IMR-90 (cell line): ENCODE measurements around the gene MAPK1. TPM values are rescaled to one million over a fixed set of nuclear protein-coding genes. Genes with fewer than 3 reads are reported as not detected.

Experiments used
- ATAC-seq: fragments of 200-7000 bp; cut with Tn5 transposase; 2 replicates; pipeline ENCODE4 v1.9.1; 2020; ENCODE audit warnings: low read depth, mild to moderate bottlenecking, moderate library complexity
- BruUV-seq: library from RNA; stranded (reverse); fragments of 400-500 nt; replicated peaks from 2 replicates; lab custom pipeline; 2021; lab: Mats Ljungman, UMichigan
- CTCF ChIA-PET: fragments of 300-600 bp; formaldehyde crosslinking; extraction: SDS; loops from one replicate; lab custom pipeline; 2021; ENCODE audit warnings: antibody characterized with exemption; lab: Yijun Ruan, JAX
- POLR2A ChIA-PET: fragments of 300-600 bp; sonication (Branson Sonifier 250); formaldehyde crosslinking; loops from one replicate; lab custom pipeline; 2022; ENCODE audit warnings: antibody characterized with exemption; ENCODE audit not compliant: unreplicated experiment; lab: Charles Lee
- DNase-seq: peaks from one replicate; pipeline ENCODE4 v3.0.0; 2013
- H2AFZ ChIP-seq: replicated peaks from 2 replicates; pipeline ENCODE3; 2013; ENCODE audit warnings: low read length, mild to moderate bottlenecking; ENCODE audit not compliant: poor library complexity
- H2AK5ac ChIP-seq: 2 replicates; pipeline ENCODE4 v1.6.1; 2013; ENCODE audit warnings: low read depth, low read length, inconsistent platforms
- H2AK9ac ChIP-seq: replicated peaks from 2 replicates; pipeline ENCODE3; 2013; ENCODE audit warnings: mild to moderate bottlenecking, low read depth, low read length, moderate library complexity; ENCODE audit not compliant: poor library complexity
- H2BK120ac ChIP-seq: 2 replicates; pipeline ENCODE4 v1.6.1; 2013; ENCODE audit warnings: low read depth, low read length, inconsistent platforms
- H2BK15ac ChIP-seq: 3 replicates; pipeline ENCODE4 v1.6.1; 2013; ENCODE audit warnings: low read depth, low read length, inconsistent platforms
- H2BK20ac ChIP-seq: 2 replicates; pipeline ENCODE4 v1.6.1; 2013; ENCODE audit warnings: low read depth, mild to moderate bottlenecking, inconsistent platforms, low read length, moderate library complexity
- H2BK5ac ChIP-seq: 2 replicates; pipeline ENCODE4 v1.6.1; 2013; ENCODE audit warnings: mild to moderate bottlenecking, low read depth, low read length, inconsistent platforms; ENCODE audit not compliant: poor library complexity, severe bottlenecking
- H3K14ac ChIP-seq: replicated peaks from 2 replicates; pipeline ENCODE4 v1.6.1; 2013; ENCODE audit warnings: low read depth, low read length, inconsistent platforms
- H3K18ac ChIP-seq: 2 replicates; pipeline ENCODE4 v1.6.1; 2013; ENCODE audit warnings: low read depth, low read length, control low read depth
- H3K23ac ChIP-seq: 2 replicates; pipeline ENCODE4 v1.6.1; 2013; ENCODE audit warnings: low read depth, low read length, inconsistent platforms
- H3K27ac ChIP-seq: 2 replicates; pipeline ENCODE4 v1.5.1; 2013; ENCODE audit warnings: mild to moderate bottlenecking, control low read depth, low read length; ENCODE audit not compliant: insufficient read depth
- H3K27me3 ChIP-seq: 2 replicates; pipeline ENCODE4 v1.6.1; 2013; ENCODE audit warnings: low read length; ENCODE audit not compliant: control insufficient read depth, insufficient read depth
- H3K36me3 ChIP-seq: 2 replicates; pipeline ENCODE4 v1.6.1; 2013; ENCODE audit warnings: low read length, mixed read lengths; ENCODE audit not compliant: control insufficient read depth, insufficient read depth
- H3K4ac ChIP-seq: 2 replicates; pipeline ENCODE4 v1.6.1; 2013; ENCODE audit warnings: low read depth, low read length, inconsistent platforms
- H3K4me1 ChIP-seq: 2 replicates; pipeline ENCODE4 v1.6.1; 2013; ENCODE audit warnings: low read length, mixed read lengths; ENCODE audit not compliant: control insufficient read depth, insufficient read depth
- H3K4me2 ChIP-seq: 2 replicates; pipeline ENCODE4 v1.6.1; 2013; ENCODE audit warnings: low read depth, mild to moderate bottlenecking, control low read depth, low read length, moderate library complexity
- H3K4me3 ChIP-seq: 2 replicates; pipeline ENCODE4 v1.5.1; 2013; ENCODE audit warnings: low read depth, mild to moderate bottlenecking, control low read depth, low read length, moderate library complexity; ENCODE audit not compliant: insufficient read depth
- H3K56ac ChIP-seq: 2 replicates; pipeline ENCODE4 v1.6.1; 2013; ENCODE audit warnings: low read length, inconsistent platforms; ENCODE audit not compliant: insufficient read depth; ENCODE audit errors: extremely low read depth
- H3K79me1 ChIP-seq, 2 experiments: 2 replicates each; pipeline ENCODE4 v1.6.1; 2013; ENCODE audit warnings: low read length in 2 of 2, inconsistent platforms in 1 of 2, low read depth in 1 of 2
- H3K9ac ChIP-seq: 2 replicates; pipeline ENCODE4 v1.6.1; 2013; ENCODE audit warnings: low read depth, low read length, control low read depth
- H3K9me1 ChIP-seq: 2 replicates; pipeline ENCODE4 v1.6.1; 2013; ENCODE audit warnings: low read length, inconsistent platforms; ENCODE audit not compliant: insufficient read depth
- H3K9me3 ChIP-seq: 2 replicates; pipeline ENCODE4 v1.6.1; 2013; ENCODE audit warnings: low read length; ENCODE audit not compliant: control insufficient read depth, insufficient read depth
- H4K20me1 ChIP-seq: 2 replicates; pipeline ENCODE4 v1.6.1; 2013; ENCODE audit warnings: low read length, inconsistent platforms; ENCODE audit not compliant: insufficient read depth
- H4K5ac ChIP-seq: 2 replicates; pipeline ENCODE4 v1.6.1; 2013; ENCODE audit warnings: mild to moderate bottlenecking, low read depth, low read length, control low read depth
- H4K8ac ChIP-seq, 2 experiments: 2 replicates each; pipeline ENCODE4 v1.6.1; 2013; ENCODE audit warnings: low read depth in 2 of 2, low read length in 2 of 2, control low read depth in 1 of 2, inconsistent platforms in 1 of 2
- H4K91ac ChIP-seq: 2 replicates; pipeline ENCODE4 v1.6.1; 2013; ENCODE audit warnings: low read depth, low read length, inconsistent platforms; ENCODE audit not compliant: insufficient read depth
- BHLHE40 ChIP-seq: fragments of 150-350 bp; IDR thresholded peaks from 2 replicates; pipeline ENCODE4 v1.6.1; 2016; ENCODE audit warnings: mild to moderate bottlenecking, low read depth, low read length
- CEBPB ChIP-seq: IDR thresholded peaks from 2 replicates; pipeline ENCODE4 v1.6.1; 2012; ENCODE audit warnings: low read depth, low read length, improper control_type of control experiment
- CHD1 ChIP-seq: IDR thresholded peaks from 2 replicates; pipeline ENCODE4 v1.6.1; 2012; ENCODE audit warnings: low read depth, low read length, improper control_type of control experiment
- FOS ChIP-seq: fragments of 150-350 bp; IDR thresholded peaks from 2 replicates; pipeline ENCODE4 v1.6.1; 2016; ENCODE audit warnings: low read depth, low read length
- MAFK ChIP-seq: IDR thresholded peaks from 2 replicates; pipeline ENCODE4 v1.6.1; 2012; ENCODE audit warnings: low read depth, low read length, improper control_type of control experiment
- MAZ ChIP-seq: IDR thresholded peaks from 2 replicates; pipeline ENCODE4 v1.6.1; 2012; ENCODE audit warnings: low read depth, mild to moderate bottlenecking, low read length, improper control_type of control experiment, moderate library complexity, borderline replicate concordance
- MXI1 ChIP-seq: IDR thresholded peaks from 2 replicates; pipeline ENCODE4 v1.6.1; 2012; ENCODE audit warnings: low read depth, mild to moderate bottlenecking, low read length, moderate library complexity, borderline replicate concordance
- NFE2L2 ChIP-seq: fragments of 150-350 bp; IDR thresholded peaks from 2 replicates; pipeline ENCODE4 v1.6.1; 2016; ENCODE audit warnings: low read depth, mild to moderate bottlenecking, low read length
- POLR2A ChIP-seq: IDR thresholded peaks from 2 replicates; pipeline ENCODE4 v1.6.1; 2012; ENCODE audit warnings: mild to moderate bottlenecking, low read depth, low read length
- RAD21 ChIP-seq: IDR thresholded peaks from 2 replicates; pipeline ENCODE4 v1.6.1; 2012; ENCODE audit warnings: low read length, improper control_type of control experiment
- RCOR1 ChIP-seq: IDR thresholded peaks from 2 replicates; pipeline ENCODE4 v1.6.1; 2012; ENCODE audit warnings: mild to moderate bottlenecking, low read length, improper control_type of control experiment; ENCODE audit not compliant: insufficient replicate concordance
- RFX5 ChIP-seq: IDR thresholded peaks from 2 replicates; pipeline ENCODE4 v1.8.0; 2012; ENCODE audit warnings: low read depth, mild to moderate bottlenecking, low read length, moderate library complexity
- SMC3 ChIP-seq: fragments of 150-350 bp; IDR thresholded peaks from 2 replicates; pipeline ENCODE4 v1.6.1; 2016; ENCODE audit warnings: low read depth, mild to moderate bottlenecking, antibody characterized with exemption, low read length, moderate library complexity
- WGBS, 2 experiments: methylation state at CpG; one replicate each; pipeline versions ENCODE4 v1.1.5 to v1.1.7; 2013; ENCODE audit warnings: missing lambda C conversion rate in 2 of 2; ENCODE audit not compliant: insufficient read length in 1 of 2; ENCODE audit errors: extremely low coverage in 2 of 2; 5-methylcytosine and 5-hydroxymethylcytosine counted together
- dilution Hi-C: fragments of 300-500 bp; cut with HindIII; formaldehyde crosslinking; loops from one replicate; pipeline ENCODE4 v1.14.3; 2018; ENCODE audit warnings: low sequenced_read_pairs; ENCODE audit not compliant: unreplicated experiment
- in situ Hi-C: fragments of 300-500 bp; cut with MboI; formaldehyde crosslinking; loops from 3 replicates; pipeline ENCODE4 v1.14.3; 2019; ENCODE audit warnings: low sequenced_read_pairs, inconsistent platforms, mixed read lengths
- intact Hi-C: fragments of 100-400 bp; cut with micrococcal nuclease; formaldehyde crosslinking; loops from 2 replicates; pipeline ENCODE4 v1.10.0; 2022
- polyA plus RNA-seq, 3 experiments: library from polyadenylated mRNA; depleted of rRNA; stranded (reverse); fragments of >200 nt; gene quantifications; 2 replicates each; pipeline ENCODE4 v1.2.3, GENCODE V29; 2012; ENCODE audit warnings: low replicate concordance in 1 of 3
- total RNA-seq: library from RNA; depleted of rRNA; stranded (reverse); fragments of >200 nt; gene quantifications from 2 replicates; pipeline ENCODE4 v1.2.3, GENCODE V29; 2012
- TF ChIP-seq, protein P1 (sequence below): fragments of 150-350 bp; IDR thresholded peaks from 2 replicates; pipeline ENCODE4 v1.6.1; 2016; ENCODE audit warnings: low read depth, mild to moderate bottlenecking, low read length, moderate library complexity, borderline replicate concordance
- TF ChIP-seq, protein P2 (sequence below): conservative IDR thresholded peaks from 2 replicates; pipeline ENCODE4 v1.5.1; 2012; ENCODE audit warnings: mild to moderate bottlenecking, low read depth, low read length, improper control_type of control experiment

Gene MAPK1
- total and polyA plus RNA-seq, 2 of the 4 experiments (the other 2 are of a cell fraction): 41.0 to 51.3 TPM

GRCh38 chr22:21902296-21903087 lies 35.0 kb upstream of the MAPK1 start:
- ATAC-seq (no peak), DNase-seq (no peak)
- Histone ChIP-seq H3K9me3 (no peaks in the 10 kb centered on the region), H2AK5ac (no peak overlapping the region), H2AFZ (no peak overlapping the region), H4K8ac (no peak overlapping the region), H3K4me3 (no peak overlapping the region), H3K27me3 (no peaks in the 10 kb centered on the region), H2BK120ac (no peak overlapping the region), H4K20me1 (no peaks in the 10 kb centered on the region), H2AK9ac (no peak overlapping the region), H2BK15ac (no peak overlapping the region), H3K27ac (no peak overlapping the region), H3K23ac (no peak overlapping the region), H3K79me1 (no peaks in the 10 kb centered on the region), H4K5ac (no peak overlapping the region), H3K4ac (no peak overlapping the region), H3K9me1 (no peaks in the 10 kb centered on the region; the same call in 1 of the 2 replicates), H4K91ac (no peak overlapping the region), H3K56ac (no peak overlapping the region), H3K36me3 (0 out of 2 replicates have a peak, but pooled peaks cover 2% of the 10 kb centered on the region), H3K4me2 (no peak overlapping the region), H2BK5ac (no peak overlapping the region), H3K4me1 (no peaks in the 10 kb centered on the region), H3K14ac (no peak overlapping the region; the same call in 1 of the 2 replicates), H3K9ac (no peak overlapping the region), H2BK20ac (no peak overlapping the region), H3K18ac (no peak overlapping the region)
- no TSS peak for BruUV-seq
- in situ Hi-C loops (no loop called here), dilution Hi-C loops (no loop called here), intact Hi-C loops (no loop called here)
- ChIA-PET POLR2A (no interaction called here), CTCF (interaction anchor here (1.2 kb wide), 1 partner anchor 13 kb away, joined by 3 read pairs; no protein-coding TSS in a partner anchor)
- WGBS, 2 experiments: no CpG with 5 or more reads among the region's 12 CpGs
- TF ChIP-seq FOS (no peak), CEBPB (no peak), MAFK (no peak), CHD1 (no peak), MXI1 (no peak), RCOR1 (no peak), RAD21 (no peak), MAZ (no peak), BHLHE40 (no peak), POLR2A (no peak), NFE2L2 (no peak), SMC3 (no peak), RFX5 (no peak)
- TF ChIP-seq, protein P1, sequence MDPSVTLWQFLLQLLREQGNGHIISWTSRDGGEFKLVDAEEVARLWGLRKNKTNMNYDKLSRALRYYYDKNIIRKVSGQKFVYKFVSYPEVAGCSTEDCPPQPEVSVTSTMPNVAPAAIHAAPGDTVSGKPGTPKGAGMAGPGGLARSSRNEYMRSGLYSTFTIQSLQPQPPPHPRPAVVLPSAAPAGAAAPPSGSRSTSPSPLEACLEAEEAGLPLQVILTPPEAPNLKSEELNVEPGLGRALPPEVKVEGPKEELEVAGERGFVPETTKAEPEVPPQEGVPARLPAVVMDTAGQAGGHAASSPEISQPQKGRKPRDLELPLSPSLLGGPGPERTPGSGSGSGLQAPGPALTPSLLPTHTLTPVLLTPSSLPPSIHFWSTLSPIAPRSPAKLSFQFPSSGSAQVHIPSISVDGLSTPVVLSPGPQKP: no peak
- TF ChIP-seq, protein P2, sequence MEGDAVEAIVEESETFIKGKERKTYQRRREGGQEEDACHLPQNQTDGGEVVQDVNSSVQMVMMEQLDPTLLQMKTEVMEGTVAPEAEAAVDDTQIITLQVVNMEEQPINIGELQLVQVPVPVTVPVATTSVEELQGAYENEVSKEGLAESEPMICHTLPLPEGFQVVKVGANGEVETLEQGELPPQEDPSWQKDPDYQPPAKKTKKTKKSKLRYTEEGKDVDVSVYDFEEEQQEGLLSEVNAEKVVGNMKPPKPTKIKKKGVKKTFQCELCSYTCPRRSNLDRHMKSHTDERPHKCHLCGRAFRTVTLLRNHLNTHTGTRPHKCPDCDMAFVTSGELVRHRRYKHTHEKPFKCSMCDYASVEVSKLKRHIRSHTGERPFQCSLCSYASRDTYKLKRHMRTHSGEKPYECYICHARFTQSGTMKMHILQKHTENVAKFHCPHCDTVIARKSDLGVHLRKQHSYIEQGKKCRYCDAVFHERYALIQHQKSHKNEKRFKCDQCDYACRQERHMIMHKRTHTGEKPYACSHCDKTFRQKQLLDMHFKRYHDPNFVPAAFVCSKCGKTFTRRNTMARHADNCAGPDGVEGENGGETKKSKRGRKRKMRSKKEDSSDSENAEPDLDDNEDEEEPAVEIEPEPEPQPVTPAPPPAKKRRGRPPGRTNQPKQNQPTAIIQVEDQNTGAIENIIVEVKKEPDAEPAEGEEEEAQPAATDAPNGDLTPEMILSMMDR: no peak
